ENCODE data around the gene FBXO42.

DNA sequence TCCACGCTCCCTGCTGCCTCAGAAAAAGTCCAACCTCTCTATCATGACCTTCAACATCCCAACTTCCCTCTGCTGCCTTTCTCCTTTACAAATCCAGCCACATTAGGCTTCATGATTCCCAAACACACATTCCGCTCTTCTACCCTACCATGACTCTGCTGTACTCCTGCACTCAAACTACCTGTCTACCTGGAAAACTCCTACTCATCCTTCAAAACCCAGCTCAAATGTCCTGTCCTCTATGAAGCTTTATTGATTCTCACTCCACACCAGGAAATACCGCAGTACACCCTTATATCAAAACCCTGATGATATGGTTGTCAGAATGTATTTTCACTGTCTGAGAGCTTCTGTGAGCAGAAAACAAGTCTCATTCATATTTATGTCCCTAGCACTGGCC is 148.7 kb downstream of the FBXO42 start:
- TF ChIP-seq, protein P1, sequence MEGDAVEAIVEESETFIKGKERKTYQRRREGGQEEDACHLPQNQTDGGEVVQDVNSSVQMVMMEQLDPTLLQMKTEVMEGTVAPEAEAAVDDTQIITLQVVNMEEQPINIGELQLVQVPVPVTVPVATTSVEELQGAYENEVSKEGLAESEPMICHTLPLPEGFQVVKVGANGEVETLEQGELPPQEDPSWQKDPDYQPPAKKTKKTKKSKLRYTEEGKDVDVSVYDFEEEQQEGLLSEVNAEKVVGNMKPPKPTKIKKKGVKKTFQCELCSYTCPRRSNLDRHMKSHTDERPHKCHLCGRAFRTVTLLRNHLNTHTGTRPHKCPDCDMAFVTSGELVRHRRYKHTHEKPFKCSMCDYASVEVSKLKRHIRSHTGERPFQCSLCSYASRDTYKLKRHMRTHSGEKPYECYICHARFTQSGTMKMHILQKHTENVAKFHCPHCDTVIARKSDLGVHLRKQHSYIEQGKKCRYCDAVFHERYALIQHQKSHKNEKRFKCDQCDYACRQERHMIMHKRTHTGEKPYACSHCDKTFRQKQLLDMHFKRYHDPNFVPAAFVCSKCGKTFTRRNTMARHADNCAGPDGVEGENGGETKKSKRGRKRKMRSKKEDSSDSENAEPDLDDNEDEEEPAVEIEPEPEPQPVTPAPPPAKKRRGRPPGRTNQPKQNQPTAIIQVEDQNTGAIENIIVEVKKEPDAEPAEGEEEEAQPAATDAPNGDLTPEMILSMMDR (IDR thresholded peaks at IDR 0.05; ENCODE audit: low read depth, low read length, missing input control), result no peak
- TF ChIP-seq, protein P2, sequence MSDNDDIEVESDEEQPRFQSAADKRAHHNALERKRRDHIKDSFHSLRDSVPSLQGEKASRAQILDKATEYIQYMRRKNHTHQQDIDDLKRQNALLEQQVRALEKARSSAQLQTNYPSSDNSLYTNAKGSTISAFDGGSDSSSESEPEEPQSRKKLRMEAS (IDR thresholded peaks at IDR 0.05), result no peak
- no peak for TF ChIP-seq YY1 (IDR thresholded peaks at IDR 0.05)
- TF ChIP-seq, protein P3, sequence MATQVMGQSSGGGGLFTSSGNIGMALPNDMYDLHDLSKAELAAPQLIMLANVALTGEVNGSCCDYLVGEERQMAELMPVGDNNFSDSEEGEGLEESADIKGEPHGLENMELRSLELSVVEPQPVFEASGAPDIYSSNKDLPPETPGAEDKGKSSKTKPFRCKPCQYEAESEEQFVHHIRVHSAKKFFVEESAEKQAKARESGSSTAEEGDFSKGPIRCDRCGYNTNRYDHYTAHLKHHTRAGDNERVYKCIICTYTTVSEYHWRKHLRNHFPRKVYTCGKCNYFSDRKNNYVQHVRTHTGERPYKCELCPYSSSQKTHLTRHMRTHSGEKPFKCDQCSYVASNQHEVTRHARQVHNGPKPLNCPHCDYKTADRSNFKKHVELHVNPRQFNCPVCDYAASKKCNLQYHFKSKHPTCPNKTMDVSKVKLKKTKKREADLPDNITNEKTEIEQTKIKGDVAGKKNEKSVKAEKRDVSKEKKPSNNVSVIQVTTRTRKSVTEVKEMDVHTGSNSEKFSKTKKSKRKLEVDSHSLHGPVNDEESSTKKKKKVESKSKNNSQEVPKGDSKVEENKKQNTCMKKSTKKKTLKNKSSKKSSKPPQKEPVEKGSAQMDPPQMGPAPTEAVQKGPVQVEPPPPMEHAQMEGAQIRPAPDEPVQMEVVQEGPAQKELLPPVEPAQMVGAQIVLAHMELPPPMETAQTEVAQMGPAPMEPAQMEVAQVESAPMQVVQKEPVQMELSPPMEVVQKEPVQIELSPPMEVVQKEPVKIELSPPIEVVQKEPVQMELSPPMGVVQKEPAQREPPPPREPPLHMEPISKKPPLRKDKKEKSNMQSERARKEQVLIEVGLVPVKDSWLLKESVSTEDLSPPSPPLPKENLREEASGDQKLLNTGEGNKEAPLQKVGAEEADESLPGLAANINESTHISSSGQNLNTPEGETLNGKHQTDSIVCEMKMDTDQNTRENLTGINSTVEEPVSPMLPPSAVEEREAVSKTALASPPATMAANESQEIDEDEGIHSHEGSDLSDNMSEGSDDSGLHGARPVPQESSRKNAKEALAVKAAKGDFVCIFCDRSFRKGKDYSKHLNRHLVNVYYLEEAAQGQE (IDR thresholded peaks at IDR 0.05), result no peak
- TF ChIP-seq RAD21 (IDR thresholded peaks at IDR 0.05), result no peak
- TF ChIP-seq EGR1 (IDR thresholded peaks at IDR 0.05; ENCODE audit: low read depth in 2 of 2), result no peak
- no peak for TF ChIP-seq NR2F2 (IDR thresholded peaks at IDR 0.05)
- TF ChIP-seq, protein P4, sequence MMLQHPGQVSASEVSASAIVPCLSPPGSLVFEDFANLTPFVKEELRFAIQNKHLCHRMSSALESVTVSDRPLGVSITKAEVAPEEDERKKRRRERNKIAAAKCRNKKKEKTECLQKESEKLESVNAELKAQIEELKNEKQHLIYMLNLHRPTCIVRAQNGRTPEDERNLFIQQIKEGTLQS (IDR thresholded peaks at IDR 0.05), result no peak
- TF ChIP-seq SP1 (IDR thresholded peaks at IDR 0.05), result no peak
- no peak for TF ChIP-seq RXRA (IDR thresholded peaks at IDR 0.05)
